Endothelial cell of umbilical vein (primary cell): ENCODE measurements around the gene DNAH1. TPM values are rescaled to one million over a fixed set of nuclear protein-coding genes. Genes with fewer than 3 reads are reported as not detected.
"Not testable (repeated sequence)": the region's sequence is repeated elsewhere in the genome, so short reads cannot be mapped to it uniquely, and the experiment has no call there.

ENCODE experiments used
- BruUV-seq: library from RNA; stranded (reverse); fragments of 400-500 nt; replicated peaks from 2 replicates; lab custom pipeline; 2021; lab: Mats Ljungman, UMichigan
- CTCF ChIA-PET: fragments of 300-600, 350-600 bp; sonication (Branson Sonifier 250); formaldehyde crosslinking; loops from one replicate; lab custom pipeline; 2021; ENCODE audit warnings: antibody characterized with exemption, inconsistent platforms; lab: Charles Lee
- POLR2A ChIA-PET: fragments of 300-600, 350-600 bp; sonication (Branson Sonifier 250); formaldehyde crosslinking; loops from one replicate; lab custom pipeline; 2021; ENCODE audit warnings: antibody characterized with exemption, inconsistent platforms; lab: Charles Lee
- DNase-seq: peaks from one replicate; pipeline ENCODE4 v3.0.0-alpha.2; 2011; ENCODE audit warnings: low read depth, low spot score
- FAIRE-seq: peaks from 2 replicates; lab custom pipeline; 2011; peaks lifted over from hg19 to GRCh38; lab: Jason Lieb, UNC
- H2AFZ ChIP-seq: 2 replicates; pipeline ENCODE4 v1.6.0; 2012; ENCODE audit warnings: low read depth, low read length, control low read depth, inconsistent platforms
- H3K27ac ChIP-seq: 2 replicates; pipeline ENCODE4 v1.5.1; 2011; ENCODE audit warnings: low read depth, mild to moderate bottlenecking, control low read depth, low read length, moderate library complexity; ENCODE audit not compliant: insufficient read depth
- H3K27me3 ChIP-seq, 2 experiments: 2 replicates each; pipeline versions ENCODE4 v1.6.0 to v1.6.1; 2011; ENCODE audit warnings: low read length in 2 of 2, mixed read lengths in 1 of 2; ENCODE audit not compliant: control insufficient read depth in 2 of 2, insufficient read depth in 2 of 2
- H3K36me3 ChIP-seq, 2 experiments: 2 replicates in 1 of 2; 3 replicates in 1 of 2; pipeline ENCODE4 v1.5.1; 2011; ENCODE audit warnings: low read length in 2 of 2, mild to moderate bottlenecking in 1 of 2, moderate library complexity in 1 of 2; ENCODE audit not compliant: control insufficient read depth in 2 of 2, insufficient read depth in 2 of 2; ENCODE audit errors: extremely low read depth in 1 of 2
- H3K4me1 ChIP-seq: 3 replicates; pipeline ENCODE4 v1.5.1; 2011; ENCODE audit warnings: mild to moderate bottlenecking, low read length; ENCODE audit not compliant: control insufficient read depth, insufficient read depth; ENCODE audit errors: extremely low read depth
- H3K4me2 ChIP-seq: 2 replicates; pipeline ENCODE4 v1.6.1; 2011; ENCODE audit warnings: low read length, control low read depth, mixed read lengths; ENCODE audit not compliant: insufficient read depth
- H3K4me3 ChIP-seq, 3 experiments: fragments of 200-600 bp in 1 of 3; sonication (generic), shearing (Covaris generic) in 1 of 3; replicated peaks in 1 of 3; 2 replicates each; pipeline ENCODE4 v1.5.1; 2011 to 2016; ENCODE audit warnings: control low read depth in 3 of 3, low read length in 3 of 3, mild to moderate bottlenecking in 2 of 3, inconsistent platforms in 1 of 3, low read depth in 1 of 3, moderate library complexity in 1 of 3; ENCODE audit not compliant: insufficient read depth in 1 of 3
- H3K79me2 ChIP-seq: 2 replicates; pipeline ENCODE4 v1.6.0; 2012; ENCODE audit warnings: low read length, inconsistent platforms; ENCODE audit not compliant: control insufficient read depth, insufficient read depth
- H3K9ac ChIP-seq: replicated peaks from 2 replicates; pipeline ENCODE3; 2011; ENCODE audit warnings: low read length, control low read depth; ENCODE audit not compliant: insufficient read depth; ENCODE audit errors: extremely low read depth
- H3K9me1 ChIP-seq: replicated peaks from 3 replicates; pipeline ENCODE4 v1.6.0; 2011; ENCODE audit warnings: mild to moderate bottlenecking, low read length; ENCODE audit not compliant: control insufficient read depth, insufficient read depth; ENCODE audit errors: extremely low read depth
- H3K9me3 ChIP-seq: replicated peaks from 2 replicates; pipeline ENCODE4 v1.5.1; 2012; ENCODE audit warnings: low read length, inconsistent platforms; ENCODE audit not compliant: control insufficient read depth, insufficient read depth
- H4K20me1 ChIP-seq: replicated peaks from 2 replicates; pipeline ENCODE3; 2011; ENCODE audit warnings: mild to moderate bottlenecking, low read length; ENCODE audit not compliant: control insufficient read depth, insufficient read depth; ENCODE audit errors: extremely low read depth
- EZH2 ChIP-seq: IDR thresholded peaks from 2 replicates; pipeline ENCODE4 v1.6.1; 2012; ENCODE audit warnings: borderline replicate concordance, low read depth, mild to moderate bottlenecking, moderate library complexity, low read length, inconsistent platforms; ENCODE audit not compliant: severe bottlenecking
- FOS ChIP-seq: IDR thresholded peaks from 2 replicates; pipeline ENCODE4 v1.6.1; 2011; ENCODE audit warnings: mild to moderate bottlenecking, low read length, moderate library complexity, borderline replicate concordance; ENCODE audit not compliant: insufficient read depth
- GATA2 ChIP-seq: IDR thresholded peaks from 2 replicates; pipeline ENCODE4 v1.7.0; 2011; ENCODE audit warnings: low read depth, mild to moderate bottlenecking, moderate library complexity, mixed read lengths, low read length; ENCODE audit not compliant: insufficient read length, insufficient read depth
- JUN ChIP-seq: IDR thresholded peaks from 2 replicates; pipeline ENCODE4 v1.6.1; 2011; ENCODE audit warnings: borderline replicate concordance, low read depth; ENCODE audit not compliant: insufficient read length, insufficient read depth
- MYC ChIP-seq: IDR thresholded peaks from one replicate; pipeline ENCODE4 v1.6.1; 2011; ENCODE audit warnings: mild to moderate bottlenecking, low read depth, low read length
- POLR2A ChIP-seq: IDR thresholded peaks from 2 replicates; pipeline ENCODE4 v1.6.1; 2012; ENCODE audit warnings: low read depth, mild to moderate bottlenecking, control low read depth, low read length
- POLR2AphosphoS5 ChIP-seq: IDR thresholded peaks from 2 replicates; pipeline ENCODE4 v1.6.1; 2012; ENCODE audit warnings: low read depth, mild to moderate bottlenecking, control low read depth, low read length, moderate library complexity; ENCODE audit not compliant: insufficient read depth
- dilution Hi-C: fragments of 300-500 bp; cut with MboI; formaldehyde crosslinking; loops from one replicate; pipeline ENCODE4 v1.15.0; 2019; ENCODE audit warnings: low sequenced_read_pairs; ENCODE audit not compliant: extremely low pct_ligation_motif_present
- intact Hi-C: fragments of 100-400 bp; cut with micrococcal nuclease; formaldehyde crosslinking; loops from one replicate; pipeline ENCODE4 v1.10.0; 2022
- polyA plus RNA-seq, 4 experiments: library from polyadenylated mRNA; depleted of rRNA in 3 of 4; stranded (reverse) in 3 of 4; unstranded in 1 of 4; fragments of >200 nt; gene quantifications; 2 replicates each; pipeline versions ENCODE4 v1.2.1 to v1.2.3, GENCODE V29; 2011 to 2012; ENCODE audit warnings: missing spikeins in 1 of 4
- total RNA-seq: library from RNA; stranded (reverse); gene quantifications from 2 replicates; pipeline ENCODE4 v1.2.3, GENCODE V29; 2021
- TF ChIP-seq, protein P1 (sequence below), 2 donors: IDR thresholded peaks; 1 replicate in 1 of 2; 2 replicates in 1 of 2; pipeline ENCODE4 v1.5.1; 2011; ENCODE audit warnings: low read length in 2 of 2, mild to moderate bottlenecking in 2 of 2, moderate library complexity in 2 of 2, control low read depth in 1 of 2, inconsistent platforms in 1 of 2, low read depth in 1 of 2; ENCODE audit not compliant: insufficient read depth in 1 of 2; ENCODE audit errors: extremely low read depth in 1 of 2
- TF ChIP-seq, protein P2 (sequence below): IDR thresholded peaks from 2 replicates; pipeline ENCODE4 v1.6.1; 2011; ENCODE audit not compliant: insufficient read depth, insufficient read length

Gene DNAH1
- total and polyA plus RNA-seq, 2 donors (not counting 3 experiments of a cell fraction or from before 2014, with no cell fraction given), result 5.8 to 6.0 TPM

DNA sequence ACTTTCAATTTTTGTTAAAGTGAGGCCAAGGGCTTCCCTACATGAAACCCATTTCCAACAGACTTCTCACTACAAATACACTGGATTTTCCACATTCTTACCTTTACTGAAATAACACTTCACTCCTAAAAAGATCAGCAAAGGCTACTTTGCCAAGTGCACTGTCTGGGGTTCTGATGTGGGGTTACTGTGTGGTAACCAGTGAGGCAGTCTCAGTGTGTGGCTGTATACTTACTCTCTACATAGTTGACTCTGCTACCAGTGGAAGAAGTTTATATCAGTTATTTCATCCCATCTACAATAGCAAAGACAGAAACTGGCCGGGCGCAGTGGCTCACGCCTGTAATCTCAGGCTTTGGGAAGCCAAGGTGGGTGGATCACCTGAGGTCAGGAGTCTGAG lies 43.3 kb upstream of the DNAH1 start:
- no peak overlapping the region for H3K9ac ChIP-seq
- dilution Hi-C loops (no loop called here), intact Hi-C loops (no loop called here)
- ChIA-PET POLR2A (no interaction called here), CTCF (no interaction called here)
- H3K9me1 ChIP-seq, result no peaks in the 10 kb centered on the region
- H3K27me3 ChIP-seq, result no peaks in the 10 kb centered on the region
- H2AFZ ChIP-seq, result no peak overlapping the region
- TF ChIP-seq JUN (no peak), POLR2A (no peak), EZH2 (no peak), POLR2AphosphoS5 (no peak), GATA2 (no peak), FOS (no peak), MYC (no peak)
- TF ChIP-seq, protein P1, sequence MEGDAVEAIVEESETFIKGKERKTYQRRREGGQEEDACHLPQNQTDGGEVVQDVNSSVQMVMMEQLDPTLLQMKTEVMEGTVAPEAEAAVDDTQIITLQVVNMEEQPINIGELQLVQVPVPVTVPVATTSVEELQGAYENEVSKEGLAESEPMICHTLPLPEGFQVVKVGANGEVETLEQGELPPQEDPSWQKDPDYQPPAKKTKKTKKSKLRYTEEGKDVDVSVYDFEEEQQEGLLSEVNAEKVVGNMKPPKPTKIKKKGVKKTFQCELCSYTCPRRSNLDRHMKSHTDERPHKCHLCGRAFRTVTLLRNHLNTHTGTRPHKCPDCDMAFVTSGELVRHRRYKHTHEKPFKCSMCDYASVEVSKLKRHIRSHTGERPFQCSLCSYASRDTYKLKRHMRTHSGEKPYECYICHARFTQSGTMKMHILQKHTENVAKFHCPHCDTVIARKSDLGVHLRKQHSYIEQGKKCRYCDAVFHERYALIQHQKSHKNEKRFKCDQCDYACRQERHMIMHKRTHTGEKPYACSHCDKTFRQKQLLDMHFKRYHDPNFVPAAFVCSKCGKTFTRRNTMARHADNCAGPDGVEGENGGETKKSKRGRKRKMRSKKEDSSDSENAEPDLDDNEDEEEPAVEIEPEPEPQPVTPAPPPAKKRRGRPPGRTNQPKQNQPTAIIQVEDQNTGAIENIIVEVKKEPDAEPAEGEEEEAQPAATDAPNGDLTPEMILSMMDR (IDR thresholded peaks at IDR 0.05; ENCODE audit: extremely low read depth in 1 of 2, insufficient read depth in 1 of 2, low read depth in 1 of 2, low read length in 2 of 2), result no peak
- TF ChIP-seq, protein P2, sequence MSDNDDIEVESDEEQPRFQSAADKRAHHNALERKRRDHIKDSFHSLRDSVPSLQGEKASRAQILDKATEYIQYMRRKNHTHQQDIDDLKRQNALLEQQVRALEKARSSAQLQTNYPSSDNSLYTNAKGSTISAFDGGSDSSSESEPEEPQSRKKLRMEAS, result no peak
- BruUV-seq, result no TSS peak
- H3K4me2 ChIP-seq, result no peak overlapping the region
- H3K4me3 ChIP-seq, result no peak overlapping the region
- peaks cover 6 to 9% of the 10 kb centered on the region in 2 experiments for H3K36me3 ChIP-seq
- DNase-seq, result no peak
- peaks cover 94% of the 10 kb centered on the region for H3K79me2 ChIP-seq
- H4K20me1 ChIP-seq, result peaks cover 3% of the 10 kb centered on the region
- H3K9me3 ChIP-seq, result no peaks in the 10 kb centered on the region
- peaks cover 52% of the 10 kb centered on the region for H3K4me1 ChIP-seq
- peak; percentile 24 for FAIRE-seq
- no peak overlapping the region for H3K27ac ChIP-seq

DNA sequence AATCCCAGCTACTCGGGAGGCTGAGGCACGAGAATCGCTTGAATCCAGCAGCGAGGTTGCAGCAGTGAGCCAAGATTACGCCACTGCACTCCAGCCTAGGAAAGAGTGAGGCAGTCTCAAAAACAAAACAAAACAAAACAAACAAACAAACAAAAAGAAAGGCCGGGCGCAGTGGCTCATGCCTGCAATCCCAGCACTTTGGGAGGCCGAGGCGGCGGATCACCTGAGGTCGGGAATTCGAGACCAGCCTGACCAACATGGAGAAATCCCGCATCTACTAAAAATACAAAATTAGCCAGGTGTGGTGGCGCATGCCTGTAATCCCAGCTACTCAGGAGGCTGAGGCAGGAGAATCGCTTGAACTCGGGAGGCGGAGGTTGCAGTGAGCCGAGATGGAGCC lies 41.3 kb upstream of the DNAH1 start:
- H3K36me3 ChIP-seq, H2AFZ ChIP-seq, H3K4me2 ChIP-seq, dilution Hi-C loops, DNase-seq, POLR2A ChIA-PET, H3K9me3 ChIP-seq, H4K20me1 ChIP-seq, H3K9ac ChIP-seq, H3K27me3 ChIP-seq, H3K9me1 ChIP-seq, H3K4me3 ChIP-seq, FAIRE-seq, CTCF ChIA-PET, BruUV-seq, H3K27ac ChIP-seq: not testable (repeated sequence)
- Histone ChIP-seq H3K79me2 (peaks cover 79% of the 10 kb centered on the region), H3K4me1 (peaks cover 54% of the 10 kb centered on the region)
- intact Hi-C loops, result loop anchor here (5.0 kb wide), 1 partner anchor 122 kb away; the partner anchor contains the start of gene POC1A
